ENCODE results near the gene LCP1.

DNA sequence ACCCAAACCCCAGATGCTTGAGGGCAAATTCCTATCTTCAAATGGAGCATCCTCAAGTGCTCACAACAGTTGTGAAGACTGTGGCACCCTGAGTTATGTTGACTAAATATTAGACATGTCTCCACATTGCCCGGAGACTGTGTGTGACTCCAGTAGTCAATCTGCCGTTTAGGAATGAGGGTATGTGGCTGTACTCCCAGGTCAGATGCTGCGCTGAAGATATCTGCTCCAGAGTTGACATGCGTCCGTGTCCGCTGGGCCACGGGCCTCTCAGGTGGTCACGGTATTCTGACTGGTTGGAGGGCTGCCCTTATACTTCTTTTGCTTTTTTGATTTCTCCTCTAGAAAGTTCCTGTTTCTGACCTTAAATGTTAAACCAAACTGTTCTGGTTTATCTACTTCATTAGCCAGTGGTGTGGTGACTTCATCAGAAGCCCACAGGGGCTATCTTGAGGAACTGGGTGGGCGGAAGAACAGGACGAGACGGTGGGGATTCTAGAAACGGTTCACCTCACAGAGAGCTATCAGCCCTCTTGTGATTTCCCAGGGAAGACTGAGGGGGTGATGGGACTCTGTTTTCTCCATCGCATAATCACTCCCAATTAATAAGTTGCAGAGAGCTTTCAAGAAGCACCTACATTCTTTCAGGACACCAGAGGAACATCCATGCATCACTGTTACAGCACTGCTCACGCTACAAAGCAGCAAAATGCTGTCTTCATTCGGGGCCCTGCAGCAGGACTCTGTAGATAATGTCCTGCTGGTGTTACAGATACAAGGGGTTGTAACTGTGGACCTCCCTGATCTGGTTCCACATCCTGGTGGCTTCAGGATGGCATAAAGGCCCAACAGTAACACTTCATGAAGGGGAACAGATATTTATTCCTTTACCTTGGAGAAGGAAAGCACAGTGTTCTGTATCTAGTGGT, 1.3 kb upstream of the LCP1 start:
- TF ChIP-seq TCF12 (IDR thresholded peaks at IDR 0.05) (no peak), CHD2 (IDR thresholded peaks at IDR 0.05; ENCODE audit: low read length, partially characterized antibody) (no peak), EP300 (IDR thresholded peaks at IDR 0.05; ENCODE audit: borderline replicate concordance in 1 of 2, low read depth in 1 of 2, low read length in 1 of 2) (no peak), RFX5 (IDR thresholded peaks at IDR 0.05; ENCODE audit: low read length) (no peak)
- TF ChIP-seq, protein P1, sequence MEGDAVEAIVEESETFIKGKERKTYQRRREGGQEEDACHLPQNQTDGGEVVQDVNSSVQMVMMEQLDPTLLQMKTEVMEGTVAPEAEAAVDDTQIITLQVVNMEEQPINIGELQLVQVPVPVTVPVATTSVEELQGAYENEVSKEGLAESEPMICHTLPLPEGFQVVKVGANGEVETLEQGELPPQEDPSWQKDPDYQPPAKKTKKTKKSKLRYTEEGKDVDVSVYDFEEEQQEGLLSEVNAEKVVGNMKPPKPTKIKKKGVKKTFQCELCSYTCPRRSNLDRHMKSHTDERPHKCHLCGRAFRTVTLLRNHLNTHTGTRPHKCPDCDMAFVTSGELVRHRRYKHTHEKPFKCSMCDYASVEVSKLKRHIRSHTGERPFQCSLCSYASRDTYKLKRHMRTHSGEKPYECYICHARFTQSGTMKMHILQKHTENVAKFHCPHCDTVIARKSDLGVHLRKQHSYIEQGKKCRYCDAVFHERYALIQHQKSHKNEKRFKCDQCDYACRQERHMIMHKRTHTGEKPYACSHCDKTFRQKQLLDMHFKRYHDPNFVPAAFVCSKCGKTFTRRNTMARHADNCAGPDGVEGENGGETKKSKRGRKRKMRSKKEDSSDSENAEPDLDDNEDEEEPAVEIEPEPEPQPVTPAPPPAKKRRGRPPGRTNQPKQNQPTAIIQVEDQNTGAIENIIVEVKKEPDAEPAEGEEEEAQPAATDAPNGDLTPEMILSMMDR (IDR thresholded peaks at IDR 0.05) = no peak
